ENCODE results near the gene XPA. TPM values are rescaled to one million over a fixed set of nuclear protein-coding genes. Genes with fewer than 3 reads are reported as not detected.

The XPA gene
- total and polyA plus RNA-seq, 2 of the 13 experiments (the other 11 are each of a cell fraction or from before 2014, with no cell fraction given) = 2.3 to 15.2 TPM

DNA sequence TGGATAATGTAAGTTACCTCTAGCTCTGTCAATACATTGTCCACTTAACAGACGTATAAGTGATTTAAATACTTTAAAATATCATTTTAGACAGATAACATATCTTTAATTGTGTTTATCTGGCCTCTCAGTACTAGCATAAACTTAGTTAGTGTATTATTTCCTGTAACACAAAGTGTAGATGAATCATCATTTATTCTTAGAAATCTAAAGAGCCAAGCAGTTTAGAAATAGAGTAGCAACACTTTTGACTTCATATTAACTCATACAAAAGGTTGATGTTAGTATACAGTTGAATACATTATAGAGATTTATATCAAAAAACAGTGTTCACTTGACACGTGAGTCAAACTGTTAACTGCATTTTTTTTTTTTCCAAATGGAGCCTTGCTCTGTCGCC, 45.5 kb downstream of the XPA start:
- Histone ChIP-seq H3K4me3 (replicated peaks in 1 of 3; ENCODE audit: insufficient read depth in 1 of 3, low read depth in 2 of 3, low read length in 3 of 3) (no peak overlapping the region), H3K4me1 (ENCODE audit: insufficient read depth, low read length) (no peaks in the 10 kb centered on the region), H3K79me2 (ENCODE audit: insufficient read depth, low read length) (no peaks in the 10 kb centered on the region), H3K36me3 (replicated peaks in 1 of 2; ENCODE audit: control insufficient read depth in 1 of 2, insufficient read depth in 2 of 2, low read length in 2 of 2) (peaks cover 10 to 82% of the 10 kb centered on the region in 2 experiments; a peak in 4 of 5 replicates), H3K27ac (ENCODE audit: extremely low read length, insufficient read depth, low read length) (no peak overlapping the region), H3K27me3 (ENCODE audit: control insufficient read depth in 1 of 2, insufficient read depth in 2 of 2, low read length in 2 of 2) (no peaks in the 10 kb centered on the region), H4K20me1 (ENCODE audit: insufficient read depth, low read length) (no peaks in the 10 kb centered on the region), H3K9me3 (ENCODE audit: low read length) (no peaks in the 10 kb centered on the region), H3K4me2 (ENCODE audit: low read depth, low read length) (no peak overlapping the region), H2AFZ (ENCODE audit: low read length) (no peak overlapping the region), H3K9ac (ENCODE audit: insufficient read depth, low read depth, low read length) (no peak overlapping the region)
- no peak for DNase-seq (ENCODE audit: low spot score)
- ChIA-PET CTCF (ENCODE audit: low intra/inter-chr PET ratio, low total read pairs) (no interaction called here), POLR2A (no interaction called here)
- BruUV-seq (replicated peaks) = no TSS peak
- intact Hi-C loops (cut with micrococcal nuclease; ENCODE audit: unreplicated experiment) (no loop called here), in situ Hi-C loops (cut with HindIII; ENCODE audit: extremely low pct_ligation_motif_present, low pct_unique_long_range_greater_than_20kb) (no loop called here)
- FAIRE-seq = no peak
- WGBS (ENCODE audit: low lambda C conversion rate) = 96% methylated on average over 3 of the region's 3 CpGs
- ATAC-seq = no peak
- no peak for TF ChIP-seq BCL6 (CRISPR knock-in tag; IDR thresholded peaks at IDR 0.05)
- TF ChIP-seq, protein P1, sequence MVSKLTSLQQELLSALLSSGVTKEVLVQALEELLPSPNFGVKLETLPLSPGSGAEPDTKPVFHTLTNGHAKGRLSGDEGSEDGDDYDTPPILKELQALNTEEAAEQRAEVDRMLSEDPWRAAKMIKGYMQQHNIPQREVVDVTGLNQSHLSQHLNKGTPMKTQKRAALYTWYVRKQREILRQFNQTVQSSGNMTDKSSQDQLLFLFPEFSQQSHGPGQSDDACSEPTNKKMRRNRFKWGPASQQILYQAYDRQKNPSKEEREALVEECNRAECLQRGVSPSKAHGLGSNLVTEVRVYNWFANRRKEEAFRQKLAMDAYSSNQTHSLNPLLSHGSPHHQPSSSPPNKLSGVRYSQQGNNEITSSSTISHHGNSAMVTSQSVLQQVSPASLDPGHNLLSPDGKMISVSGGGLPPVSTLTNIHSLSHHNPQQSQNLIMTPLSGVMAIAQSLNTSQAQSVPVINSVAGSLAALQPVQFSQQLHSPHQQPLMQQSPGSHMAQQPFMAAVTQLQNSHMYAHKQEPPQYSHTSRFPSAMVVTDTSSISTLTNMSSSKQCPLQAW (CRISPR knock-in tag; IDR thresholded peaks at IDR 0.05) = no peak
- TF ChIP-seq, protein P2, sequence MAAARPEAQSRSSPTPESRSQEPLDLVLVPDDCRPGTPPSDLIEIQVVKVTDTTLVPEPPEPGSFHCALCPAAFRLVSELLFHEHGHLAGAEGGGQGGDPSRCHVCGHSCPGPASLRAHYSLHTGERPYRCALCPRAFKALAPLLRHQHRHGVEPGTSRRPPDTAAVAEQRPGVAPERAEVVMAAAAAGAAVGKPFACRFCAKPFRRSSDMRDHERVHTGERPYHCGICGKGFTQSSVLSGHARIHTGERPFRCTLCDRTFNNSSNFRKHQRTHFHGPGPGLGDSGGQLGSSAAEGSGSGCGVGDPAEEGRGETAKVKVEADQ (CRISPR knock-in tag; IDR thresholded peaks at IDR 0.05; ENCODE audit: borderline replicate concordance) = no peak
- no peak for TF ChIP-seq MZF1 (CRISPR knock-in tag; IDR thresholded peaks at IDR 0.05; ENCODE audit: borderline replicate concordance)
- no peak for TF ChIP-seq SALL1 (CRISPR knock-in tag; IDR thresholded peaks at IDR 0.05)
- TF ChIP-seq, protein P3, sequence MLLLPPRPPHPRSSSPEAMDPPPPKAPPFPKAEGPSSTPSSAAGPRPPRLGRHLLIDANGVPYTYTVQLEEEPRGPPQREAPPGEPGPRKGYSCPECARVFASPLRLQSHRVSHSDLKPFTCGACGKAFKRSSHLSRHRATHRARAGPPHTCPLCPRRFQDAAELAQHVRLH (CRISPR knock-in tag; IDR thresholded peaks at IDR 0.05; ENCODE audit: borderline replicate concordance, low read depth) = no peak
- TF ChIP-seq RFX5 (IDR thresholded peaks at IDR 0.05; ENCODE audit: low read depth, low read length) = no peak
- TF ChIP-seq NR2F6 (IDR thresholded peaks at IDR 0.05) = no peak
- TF ChIP-seq NR2F6 (CRISPR knock-in tag; IDR thresholded peaks at IDR 0.05) = no peak
- TF ChIP-seq ZNF292 (CRISPR knock-in tag; IDR thresholded peaks at IDR 0.05; ENCODE audit: borderline replicate concordance, low read depth) = no peak
- no peak for TF ChIP-seq DPF2 (CRISPR knock-in tag; IDR thresholded peaks at IDR 0.05; ENCODE audit: borderline replicate concordance, low read depth)
- no peak for TF ChIP-seq ZNF572 (CRISPR knock-in tag; IDR thresholded peaks at IDR 0.05)
- TF ChIP-seq MTF1 (CRISPR knock-in tag; IDR thresholded peaks at IDR 0.05) = no peak
- TF ChIP-seq GZF1 (CRISPR knock-in tag; IDR thresholded peaks at IDR 0.05) = no peak
- TF ChIP-seq, protein P4, sequence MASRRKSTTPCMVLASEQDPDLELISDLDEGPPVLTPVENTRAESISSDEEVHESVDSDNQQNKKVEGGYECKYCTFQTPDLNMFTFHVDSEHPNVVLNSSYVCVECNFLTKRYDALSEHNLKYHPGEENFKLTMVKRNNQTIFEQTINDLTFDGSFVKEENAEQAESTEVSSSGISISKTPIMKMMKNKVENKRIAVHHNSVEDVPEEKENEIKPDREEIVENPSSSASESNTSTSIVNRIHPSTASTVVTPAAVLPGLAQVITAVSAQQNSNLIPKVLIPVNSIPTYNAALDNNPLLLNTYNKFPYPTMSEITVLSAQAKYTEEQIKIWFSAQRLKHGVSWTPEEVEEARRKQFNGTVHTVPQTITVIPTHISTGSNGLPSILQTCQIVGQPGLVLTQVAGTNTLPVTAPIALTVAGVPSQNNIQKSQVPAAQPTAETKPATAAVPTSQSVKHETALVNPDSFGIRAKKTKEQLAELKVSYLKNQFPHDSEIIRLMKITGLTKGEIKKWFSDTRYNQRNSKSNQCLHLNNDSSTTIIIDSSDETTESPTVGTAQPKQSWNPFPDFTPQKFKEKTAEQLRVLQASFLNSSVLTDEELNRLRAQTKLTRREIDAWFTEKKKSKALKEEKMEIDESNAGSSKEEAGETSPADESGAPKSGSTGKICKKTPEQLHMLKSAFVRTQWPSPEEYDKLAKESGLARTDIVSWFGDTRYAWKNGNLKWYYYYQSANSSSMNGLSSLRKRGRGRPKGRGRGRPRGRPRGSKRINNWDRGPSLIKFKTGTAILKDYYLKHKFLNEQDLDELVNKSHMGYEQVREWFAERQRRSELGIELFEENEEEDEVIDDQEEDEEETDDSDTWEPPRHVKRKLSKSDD (CRISPR knock-in tag; IDR thresholded peaks at IDR 0.05; ENCODE audit: low read depth) = no peak
- no peak for TF ChIP-seq EEA1 (CRISPR knock-in tag; IDR thresholded peaks at IDR 0.05; ENCODE audit: borderline replicate concordance)
- no peak for TF ChIP-seq DNMT3B (CRISPR knock-in tag; conservative IDR thresholded peaks at IDR 0.05)

Measured in HepG2 (cell line).